Endothelial cell of umbilical vein (primary cell): ENCODE measurements around the gene GNE. TPM values are rescaled to one million over a fixed set of nuclear protein-coding genes. Genes with fewer than 3 reads are reported as not detected.

Experiments used
- BruUV-seq: library from RNA; stranded (reverse); fragments of 400-500 nt; replicated peaks from 2 replicates; lab custom pipeline; 2021; lab: Mats Ljungman, UMichigan
- CTCF ChIA-PET: fragments of 300-600, 350-600 bp; sonication (Branson Sonifier 250); formaldehyde crosslinking; loops from one replicate; lab custom pipeline; 2021; ENCODE audit warnings: antibody characterized with exemption, inconsistent platforms; lab: Charles Lee
- POLR2A ChIA-PET: fragments of 300-600, 350-600 bp; sonication (Branson Sonifier 250); formaldehyde crosslinking; loops from one replicate; lab custom pipeline; 2021; ENCODE audit warnings: antibody characterized with exemption, inconsistent platforms; lab: Charles Lee
- DNase-seq: peaks from one replicate; pipeline ENCODE4 v3.0.0-alpha.2; 2011; ENCODE audit warnings: low read depth, low spot score
- FAIRE-seq: peaks from 2 replicates; lab custom pipeline; 2011; peaks lifted over from hg19 to GRCh38; lab: Jason Lieb, UNC
- H2AFZ ChIP-seq: 2 replicates; pipeline ENCODE4 v1.6.0; 2012; ENCODE audit warnings: low read depth, low read length, control low read depth, inconsistent platforms
- H3K27ac ChIP-seq: 2 replicates; pipeline ENCODE4 v1.5.1; 2011; ENCODE audit warnings: low read depth, mild to moderate bottlenecking, control low read depth, low read length, moderate library complexity; ENCODE audit not compliant: insufficient read depth
- H3K27me3 ChIP-seq, 2 experiments: 2 replicates each; pipeline versions ENCODE4 v1.6.0 to v1.6.1; 2011; ENCODE audit warnings: low read length in 2 of 2, mixed read lengths in 1 of 2; ENCODE audit not compliant: control insufficient read depth in 2 of 2, insufficient read depth in 2 of 2
- H3K36me3 ChIP-seq, 2 experiments: 2 replicates in 1 of 2; 3 replicates in 1 of 2; pipeline ENCODE4 v1.5.1; 2011; ENCODE audit warnings: low read length in 2 of 2, mild to moderate bottlenecking in 1 of 2, moderate library complexity in 1 of 2; ENCODE audit not compliant: control insufficient read depth in 2 of 2, insufficient read depth in 2 of 2; ENCODE audit errors: extremely low read depth in 1 of 2
- H3K4me1 ChIP-seq: 3 replicates; pipeline ENCODE4 v1.5.1; 2011; ENCODE audit warnings: mild to moderate bottlenecking, low read length; ENCODE audit not compliant: control insufficient read depth, insufficient read depth; ENCODE audit errors: extremely low read depth
- H3K4me2 ChIP-seq: 2 replicates; pipeline ENCODE4 v1.6.1; 2011; ENCODE audit warnings: low read length, control low read depth, mixed read lengths; ENCODE audit not compliant: insufficient read depth
- H3K4me3 ChIP-seq, 3 experiments: fragments of 200-600 bp in 1 of 3; sonication (generic), shearing (Covaris generic) in 1 of 3; replicated peaks in 1 of 3; 2 replicates each; pipeline ENCODE4 v1.5.1; 2011 to 2016; ENCODE audit warnings: control low read depth in 3 of 3, low read length in 3 of 3, mild to moderate bottlenecking in 2 of 3, inconsistent platforms in 1 of 3, low read depth in 1 of 3, moderate library complexity in 1 of 3; ENCODE audit not compliant: insufficient read depth in 1 of 3
- H3K79me2 ChIP-seq: 2 replicates; pipeline ENCODE4 v1.6.0; 2012; ENCODE audit warnings: low read length, inconsistent platforms; ENCODE audit not compliant: control insufficient read depth, insufficient read depth
- H3K9ac ChIP-seq: replicated peaks from 2 replicates; pipeline ENCODE3; 2011; ENCODE audit warnings: low read length, control low read depth; ENCODE audit not compliant: insufficient read depth; ENCODE audit errors: extremely low read depth
- H3K9me1 ChIP-seq: replicated peaks from 3 replicates; pipeline ENCODE4 v1.6.0; 2011; ENCODE audit warnings: mild to moderate bottlenecking, low read length; ENCODE audit not compliant: control insufficient read depth, insufficient read depth; ENCODE audit errors: extremely low read depth
- H3K9me3 ChIP-seq: replicated peaks from 2 replicates; pipeline ENCODE4 v1.5.1; 2012; ENCODE audit warnings: low read length, inconsistent platforms; ENCODE audit not compliant: control insufficient read depth, insufficient read depth
- H4K20me1 ChIP-seq: replicated peaks from 2 replicates; pipeline ENCODE3; 2011; ENCODE audit warnings: mild to moderate bottlenecking, low read length; ENCODE audit not compliant: control insufficient read depth, insufficient read depth; ENCODE audit errors: extremely low read depth
- EZH2 ChIP-seq: IDR thresholded peaks from 2 replicates; pipeline ENCODE4 v1.6.1; 2012; ENCODE audit warnings: borderline replicate concordance, low read depth, mild to moderate bottlenecking, moderate library complexity, low read length, inconsistent platforms; ENCODE audit not compliant: severe bottlenecking
- FOS ChIP-seq: IDR thresholded peaks from 2 replicates; pipeline ENCODE4 v1.6.1; 2011; ENCODE audit warnings: mild to moderate bottlenecking, low read length, moderate library complexity, borderline replicate concordance; ENCODE audit not compliant: insufficient read depth
- GATA2 ChIP-seq: IDR thresholded peaks from 2 replicates; pipeline ENCODE4 v1.7.0; 2011; ENCODE audit warnings: low read depth, mild to moderate bottlenecking, moderate library complexity, mixed read lengths, low read length; ENCODE audit not compliant: insufficient read length, insufficient read depth
- JUN ChIP-seq: IDR thresholded peaks from 2 replicates; pipeline ENCODE4 v1.6.1; 2011; ENCODE audit warnings: borderline replicate concordance, low read depth; ENCODE audit not compliant: insufficient read length, insufficient read depth
- MYC ChIP-seq: IDR thresholded peaks from one replicate; pipeline ENCODE4 v1.6.1; 2011; ENCODE audit warnings: mild to moderate bottlenecking, low read depth, low read length
- POLR2A ChIP-seq: IDR thresholded peaks from 2 replicates; pipeline ENCODE4 v1.6.1; 2012; ENCODE audit warnings: low read depth, mild to moderate bottlenecking, control low read depth, low read length
- POLR2AphosphoS5 ChIP-seq: IDR thresholded peaks from 2 replicates; pipeline ENCODE4 v1.6.1; 2012; ENCODE audit warnings: low read depth, mild to moderate bottlenecking, control low read depth, low read length, moderate library complexity; ENCODE audit not compliant: insufficient read depth
- dilution Hi-C: fragments of 300-500 bp; cut with MboI; formaldehyde crosslinking; loops from one replicate; pipeline ENCODE4 v1.15.0; 2019; ENCODE audit warnings: low sequenced_read_pairs; ENCODE audit not compliant: extremely low pct_ligation_motif_present
- intact Hi-C: fragments of 100-400 bp; cut with micrococcal nuclease; formaldehyde crosslinking; loops from one replicate; pipeline ENCODE4 v1.10.0; 2022
- polyA plus RNA-seq, 4 experiments: library from polyadenylated mRNA; depleted of rRNA in 3 of 4; stranded (reverse) in 3 of 4; unstranded in 1 of 4; fragments of >200 nt; gene quantifications; 2 replicates each; pipeline versions ENCODE4 v1.2.1 to v1.2.3, GENCODE V29; 2011 to 2012; ENCODE audit warnings: missing spikeins in 1 of 4
- total RNA-seq: library from RNA; stranded (reverse); gene quantifications from 2 replicates; pipeline ENCODE4 v1.2.3, GENCODE V29; 2021
- TF ChIP-seq, protein P1 (sequence below): IDR thresholded peaks from 2 replicates; pipeline ENCODE4 v1.6.1; 2011; ENCODE audit not compliant: insufficient read depth, insufficient read length
- TF ChIP-seq, protein P2 (sequence below), 2 donors: IDR thresholded peaks; 1 replicate in 1 of 2; 2 replicates in 1 of 2; pipeline ENCODE4 v1.5.1; 2011; ENCODE audit warnings: low read length in 2 of 2, mild to moderate bottlenecking in 2 of 2, moderate library complexity in 2 of 2, control low read depth in 1 of 2, inconsistent platforms in 1 of 2, low read depth in 1 of 2; ENCODE audit not compliant: insufficient read depth in 1 of 2; ENCODE audit errors: extremely low read depth in 1 of 2

GNE gene
- total and polyA plus RNA-seq, 2 donors (not counting 3 experiments of a cell fraction or from before 2014, with no cell fraction given) = 8.5 to 11.4 TPM

GRCh38 chr9:36207546-36208012, 50.7 kb downstream of the GNE start:
- dilution Hi-C loops (no loop called here), intact Hi-C loops (no loop called here)
- no peak overlapping the region for H2AFZ ChIP-seq
- TF ChIP-seq JUN (no peak), FOS (peak; percentile 58), EZH2 (no peak)
- peaks cover 31% of the 10 kb centered on the region for H3K4me1 ChIP-seq
- no peaks in the 10 kb centered on the region for H3K9me3 ChIP-seq
- H3K27ac ChIP-seq = peak overlapping the region; percentile 87
- H3K27me3 ChIP-seq = no peaks in the 10 kb centered on the region
- POLR2A ChIA-PET = interaction anchor here (0.5 to 1.3 kb wide), 3 partner anchors 9 to 343 kb away, joined by 3 to 5 read pairs (median 3); partner anchors contain the start of gene CLTA
- DNase-seq (peak; percentile 71), FAIRE-seq (peak; percentile 92)
- H3K9me1 ChIP-seq = no peaks in the 10 kb centered on the region
- H4K20me1 ChIP-seq = no peaks in the 10 kb centered on the region
- BruUV-seq = no TSS peak
- H3K36me3 ChIP-seq = peaks cover 51 to 69% of the 10 kb centered on the region in 2 experiments
- H3K79me2 ChIP-seq = peaks cover 57% of the 10 kb centered on the region
- CTCF ChIA-PET = interaction anchor here (1.0 to 2.5 kb wide), 4 partner anchors 14 to 199 kb away, joined by 4 to 13 read pairs (median 8); partner anchors contain the start of gene CLTA
- peak overlapping the region; percentile 27 for H3K4me2 ChIP-seq
- peak overlapping the region; percentile 48 for H3K9ac ChIP-seq
- H3K4me3 ChIP-seq = no peak overlapping the region

DNA sequence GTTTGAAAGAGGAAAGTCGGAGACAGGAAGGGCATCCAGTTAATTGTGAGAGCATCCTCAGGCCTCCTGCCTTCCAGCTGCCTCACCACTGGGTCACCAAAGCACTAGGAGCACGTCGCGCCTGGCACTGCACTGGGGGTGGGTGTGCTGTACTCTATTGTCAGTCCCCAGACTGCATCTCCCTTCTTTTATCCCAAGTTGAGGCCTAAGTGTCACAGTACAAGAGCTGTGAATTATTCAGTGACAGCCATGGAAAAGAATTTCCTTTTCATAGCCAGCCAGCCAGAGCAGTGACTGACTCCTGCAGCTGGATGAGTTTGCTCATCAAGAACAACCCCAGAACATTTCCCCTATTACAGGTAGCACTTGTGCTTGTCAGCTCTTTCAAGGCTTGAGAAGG, 51.2 kb downstream of the GNE start:
- POLR2A ChIA-PET = interaction anchor here (0.6 to 1.3 kb wide), 2 partner anchors 17 to 344 kb away, joined by 3 to 5 read pairs; partner anchors contain the start of gene CLTA
- Histone ChIP-seq H3K9ac (no peak overlapping the region), H3K27me3 (no peaks in the 10 kb centered on the region), H3K4me3 (no peak overlapping the region), H3K79me2 (peaks cover 51% of the 10 kb centered on the region), H3K36me3 (peaks cover 47 to 70% of the 10 kb centered on the region in 2 experiments), H3K9me3 (no peaks in the 10 kb centered on the region), H3K9me1 (no peaks in the 10 kb centered on the region), H3K4me2 (peak overlapping the region; percentile 27), H4K20me1 (no peaks in the 10 kb centered on the region), H3K27ac (peak overlapping the region; percentile 87), H3K4me1 (peaks cover 31% of the 10 kb centered on the region), H2AFZ (no peak overlapping the region)
- peak; percentile 81 for FAIRE-seq
- dilution Hi-C loops = no loop called here
- BruUV-seq = no TSS peak
- intact Hi-C loops = no loop called here
- TF ChIP-seq POLR2A (no peak), MYC (no peak), FOS (no peak), JUN (no peak), EZH2 (no peak), POLR2AphosphoS5 (no peak), GATA2 (no peak)
- TF ChIP-seq, protein P1, sequence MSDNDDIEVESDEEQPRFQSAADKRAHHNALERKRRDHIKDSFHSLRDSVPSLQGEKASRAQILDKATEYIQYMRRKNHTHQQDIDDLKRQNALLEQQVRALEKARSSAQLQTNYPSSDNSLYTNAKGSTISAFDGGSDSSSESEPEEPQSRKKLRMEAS = no peak
- TF ChIP-seq, protein P2, sequence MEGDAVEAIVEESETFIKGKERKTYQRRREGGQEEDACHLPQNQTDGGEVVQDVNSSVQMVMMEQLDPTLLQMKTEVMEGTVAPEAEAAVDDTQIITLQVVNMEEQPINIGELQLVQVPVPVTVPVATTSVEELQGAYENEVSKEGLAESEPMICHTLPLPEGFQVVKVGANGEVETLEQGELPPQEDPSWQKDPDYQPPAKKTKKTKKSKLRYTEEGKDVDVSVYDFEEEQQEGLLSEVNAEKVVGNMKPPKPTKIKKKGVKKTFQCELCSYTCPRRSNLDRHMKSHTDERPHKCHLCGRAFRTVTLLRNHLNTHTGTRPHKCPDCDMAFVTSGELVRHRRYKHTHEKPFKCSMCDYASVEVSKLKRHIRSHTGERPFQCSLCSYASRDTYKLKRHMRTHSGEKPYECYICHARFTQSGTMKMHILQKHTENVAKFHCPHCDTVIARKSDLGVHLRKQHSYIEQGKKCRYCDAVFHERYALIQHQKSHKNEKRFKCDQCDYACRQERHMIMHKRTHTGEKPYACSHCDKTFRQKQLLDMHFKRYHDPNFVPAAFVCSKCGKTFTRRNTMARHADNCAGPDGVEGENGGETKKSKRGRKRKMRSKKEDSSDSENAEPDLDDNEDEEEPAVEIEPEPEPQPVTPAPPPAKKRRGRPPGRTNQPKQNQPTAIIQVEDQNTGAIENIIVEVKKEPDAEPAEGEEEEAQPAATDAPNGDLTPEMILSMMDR (IDR thresholded peaks at IDR 0.05; ENCODE audit: extremely low read depth in 1 of 2, insufficient read depth in 1 of 2, low read depth in 1 of 2, low read length in 2 of 2) = no peak
- DNase-seq = peak; percentile 41
- CTCF ChIA-PET = interaction anchor here (1.0 to 2.5 kb wide), 4 partner anchors 13 to 199 kb away, joined by 4 to 13 read pairs (median 8); partner anchors contain the start of gene CLTA
